Pancreas (tissue), 10 donors: Measurements from ENCODE around the gene ZNF407. TPM values are rescaled to one million over a fixed set of nuclear protein-coding genes. Genes with fewer than 3 reads are reported as not detected.

Source experiments
- ATAC-seq, 4 donors: fragments of 200-7000 bp; cut with Tn5 transposase; one replicate each; pipeline versions ENCODE4 v1.8.0 to v1.9.1; 2020; ENCODE audit warnings: mild to moderate bottlenecking in 4 of 4, moderate library complexity in 4 of 4
- DNase-seq, 6 donors: peaks; one replicate each; pipeline ENCODE4 v3.0.0-alpha.2; 2020
- FAIRE-seq: peaks from 2 replicates; lab custom pipeline; 2012; peaks lifted over from hg19 to GRCh38; lab: Jason Lieb, UNC
- H3K27ac ChIP-seq, 4 donors: fragments of 200-600 bp; sonication (generic); 1 replicate in 3 of 4; 2 replicates in 1 of 4; pipeline versions ENCODE4 v1.5.0 to v1.8.0; 2020
- H3K27me3 ChIP-seq, 4 donors: fragments of 200-600 bp; one replicate each; pipeline ENCODE4 v1.8.0; 2021
- H3K36me3 ChIP-seq, 3 donors: fragments of 200-600 bp; sonication (generic) in 1 of 3; one replicate each; pipeline versions ENCODE4 v1.5.0 to v1.8.0; 2020 to 2021
- H3K4me1 ChIP-seq, 3 donors: fragments of 200-600 bp; one replicate each; pipeline ENCODE4 v1.8.0; 2021
- H3K4me3 ChIP-seq, 4 donors: fragments of 200-600 bp; sonication (generic) in 2 of 4; one replicate each; pipeline versions ENCODE4 v1.5.0 to v1.8.0; 2020 to 2021
- H3K9me3 ChIP-seq, 4 donors: fragments of 200-600 bp; one replicate each; pipeline ENCODE4 v1.8.0; 2021
- WGBS, 2 donors: extraction: QIAGEN DNeasy Blood & Tissue Kit; methylation state at CpG; one replicate each; pipeline ENCODE4 v1.1.7; 2013; 5-methylcytosine and 5-hydroxymethylcytosine counted together
- intact Hi-C, 3 donors: fragments of 100-400 bp; cut with DNase I; formaldehyde crosslinking; loops; one replicate each; pipeline versions ENCODE4 v1.11.1 to v1.14.2; 2022
- polyA plus RNA-seq, 2 donors: library from polyadenylated mRNA; stranded (reverse); fragments of 200-250 nt; gene quantifications; one replicate each; pipeline ENCODE4 v1.2.3, GENCODE V29; 2013
- total RNA-seq, 6 donors: library from RNA; stranded (reverse); fragmentation: NEBNext Ultra II Directional in 4 of 6; extraction: Animal tissue kit (Norgen Biotek cat#: 25700) in 4 of 6; gene quantifications; one replicate each; pipeline versions ENCODE4 v1.2.1 to v1.2.4, GENCODE V29; 2021 to 2023
- TF ChIP-seq, protein P1 (sequence below), 4 donors: fragments of 200-600 bp; sonication (generic) in 3 of 4; IDR thresholded peaks; one replicate each; pipeline versions ENCODE4 v1.5.0 to v1.8.0; 2021; ENCODE audit warnings: antibody characterized with exemption in 4 of 4
- donor health status: healthy with polysubstance abuse.
- donor health status: DM: no; HTN: no; CAD: no; lungs with moderate emphysema.
- donor health status: DM: no; HTN: no; CAD: no.
- donor health status: control.
- donor health status: control.
- donor health status: Bipolar disorder and iron deficiency.
- donor health status: DM: yes; HTN: yes; CAD: no.
- donor health status: DM: no; HTN: no; CAD: no.
- donor health status: DM: no; HTN: no; CAD: no.
- donor health status: DM: yes; HTN: yes; CAD: no.

ZNF407 gene
- total and polyA plus RNA-seq, 8 donors, result 2.7 to 10.0 (median 4.9) TPM

DNA sequence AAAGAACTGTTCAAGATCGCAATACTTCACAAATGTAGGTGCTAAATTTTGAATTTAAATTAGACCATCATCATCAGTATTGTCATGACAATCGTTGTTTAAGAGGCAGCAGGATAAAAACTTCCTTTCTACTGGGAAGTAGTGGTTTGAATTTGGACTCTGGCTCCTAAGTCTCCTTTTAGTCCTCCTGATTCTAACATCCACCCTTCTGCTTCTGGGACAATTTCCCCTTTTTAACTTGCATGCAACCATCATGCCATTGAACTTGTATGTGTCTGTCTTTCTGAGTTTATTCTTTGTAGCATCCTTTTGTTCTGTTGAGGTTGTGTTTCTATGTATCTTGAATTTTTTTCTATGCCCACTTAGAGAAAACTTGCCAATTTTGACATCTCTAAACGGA is 361.5 kb downstream of the ZNF407 start:
- H3K9me3 ChIP-seq, result no peaks in the 10 kb centered on the region
- 89 to 90% methylated on average over 3 of the region's 3 CpGs for WGBS, 2 donors

DNA sequence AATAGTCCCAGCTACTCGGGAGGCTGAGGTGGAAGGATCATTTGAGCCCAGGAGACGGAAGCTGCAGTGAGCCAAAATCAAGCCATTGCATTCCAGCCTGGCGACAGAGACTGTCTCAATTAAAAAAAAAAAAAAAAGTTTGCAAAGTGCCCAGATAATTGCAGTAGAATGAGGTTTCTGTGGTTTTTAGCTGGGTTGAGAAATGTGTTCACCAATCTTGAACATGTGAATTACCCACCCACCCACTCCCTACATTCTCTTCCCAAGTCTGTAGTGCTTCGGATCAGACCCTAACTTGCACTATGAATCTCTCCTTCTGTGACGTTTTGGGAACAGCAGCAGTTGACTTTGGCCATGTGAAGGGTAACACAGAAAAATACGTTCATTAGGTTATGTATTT is 363.9 kb downstream of the ZNF407 start:
- FAIRE-seq, result no peak
- Histone ChIP-seq H3K27ac (no peak overlapping the region), H3K9me3 (no peaks in the 10 kb centered on the region), H3K27me3 (no peaks in the 10 kb centered on the region), H3K4me3 (no peak overlapping the region), H3K36me3 (no peaks in the 10 kb centered on the region), H3K4me1 (no peaks in the 10 kb centered on the region)
- 85 to 86% methylated on average over 6 of the region's 6 CpGs for WGBS, 2 donors
- no peak for DNase-seq
- ATAC-seq, result no peak
- TF ChIP-seq, protein P1, sequence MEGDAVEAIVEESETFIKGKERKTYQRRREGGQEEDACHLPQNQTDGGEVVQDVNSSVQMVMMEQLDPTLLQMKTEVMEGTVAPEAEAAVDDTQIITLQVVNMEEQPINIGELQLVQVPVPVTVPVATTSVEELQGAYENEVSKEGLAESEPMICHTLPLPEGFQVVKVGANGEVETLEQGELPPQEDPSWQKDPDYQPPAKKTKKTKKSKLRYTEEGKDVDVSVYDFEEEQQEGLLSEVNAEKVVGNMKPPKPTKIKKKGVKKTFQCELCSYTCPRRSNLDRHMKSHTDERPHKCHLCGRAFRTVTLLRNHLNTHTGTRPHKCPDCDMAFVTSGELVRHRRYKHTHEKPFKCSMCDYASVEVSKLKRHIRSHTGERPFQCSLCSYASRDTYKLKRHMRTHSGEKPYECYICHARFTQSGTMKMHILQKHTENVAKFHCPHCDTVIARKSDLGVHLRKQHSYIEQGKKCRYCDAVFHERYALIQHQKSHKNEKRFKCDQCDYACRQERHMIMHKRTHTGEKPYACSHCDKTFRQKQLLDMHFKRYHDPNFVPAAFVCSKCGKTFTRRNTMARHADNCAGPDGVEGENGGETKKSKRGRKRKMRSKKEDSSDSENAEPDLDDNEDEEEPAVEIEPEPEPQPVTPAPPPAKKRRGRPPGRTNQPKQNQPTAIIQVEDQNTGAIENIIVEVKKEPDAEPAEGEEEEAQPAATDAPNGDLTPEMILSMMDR (IDR thresholded peaks at IDR 0.05), result no peak
- intact Hi-C loops, result no loop called here

More for the DNA sequence above, 361.5 kb downstream of the ZNF407 start:
- FAIRE-seq (no peak), DNase-seq (no peak), ATAC-seq (no peak)
- H3K36me3 ChIP-seq, result no peaks in the 10 kb centered on the region
- intact Hi-C loops, result no loop called here
- H3K4me3 ChIP-seq, result no peak overlapping the region
- TF ChIP-seq, protein P1 (IDR thresholded peaks at IDR 0.05), result no peak
- no peaks in the 10 kb centered on the region for H3K4me1 ChIP-seq
- no peaks in the 10 kb centered on the region for H3K27me3 ChIP-seq
- H3K27ac ChIP-seq, result no peak overlapping the region

DNA sequence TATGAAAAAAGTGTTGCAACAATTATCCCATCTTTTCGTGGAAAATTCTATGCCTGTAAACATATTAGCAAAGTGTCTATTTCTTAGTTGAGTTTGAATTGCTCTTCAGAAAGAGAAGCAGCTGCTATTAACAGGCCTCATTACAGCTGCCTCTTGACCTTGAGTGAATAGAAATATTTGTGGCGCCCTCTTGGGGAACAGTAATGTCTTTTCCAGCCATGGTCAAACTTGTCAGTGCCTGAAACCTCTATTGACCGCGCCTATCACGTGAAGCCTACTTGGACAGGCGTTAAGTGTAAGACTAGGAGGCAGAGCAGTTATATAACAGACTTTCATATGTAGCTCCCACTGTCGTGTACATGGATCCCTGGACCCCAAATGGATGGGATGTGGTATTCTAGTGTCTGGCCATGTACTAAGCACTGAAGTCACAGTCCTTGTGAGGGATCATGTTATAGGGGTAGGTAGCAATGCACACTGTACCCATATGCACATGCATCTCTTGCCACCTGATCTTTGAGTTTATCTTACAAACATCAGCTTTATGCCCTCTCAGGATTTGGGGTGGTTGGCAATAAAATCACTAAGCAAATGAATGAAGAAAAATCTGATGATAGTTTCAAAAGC is 366.3 kb downstream of the ZNF407 start:
- ATAC-seq, result peak; percentile 64 to 93 (median 88)
- Histone ChIP-seq H3K36me3 (no peaks in the 10 kb centered on the region), H3K9me3 (no peaks in the 10 kb centered on the region), H3K27ac (no peak overlapping the region), H3K4me3 (no peak overlapping the region), H3K4me1 (no peaks in the 10 kb centered on the region), H3K27me3 (no peaks in the 10 kb centered on the region)
- TF ChIP-seq, protein P1 (IDR thresholded peaks at IDR 0.05), result no peak
- 42 to 43% methylated on average over 7 of the region's 7 CpGs for WGBS, 2 donors
- no peak for FAIRE-seq
- DNase-seq, result peak in 3 of 6 donors; percentile 25 to 45 (median 38)
- intact Hi-C loops, result no loop called here

DNA sequence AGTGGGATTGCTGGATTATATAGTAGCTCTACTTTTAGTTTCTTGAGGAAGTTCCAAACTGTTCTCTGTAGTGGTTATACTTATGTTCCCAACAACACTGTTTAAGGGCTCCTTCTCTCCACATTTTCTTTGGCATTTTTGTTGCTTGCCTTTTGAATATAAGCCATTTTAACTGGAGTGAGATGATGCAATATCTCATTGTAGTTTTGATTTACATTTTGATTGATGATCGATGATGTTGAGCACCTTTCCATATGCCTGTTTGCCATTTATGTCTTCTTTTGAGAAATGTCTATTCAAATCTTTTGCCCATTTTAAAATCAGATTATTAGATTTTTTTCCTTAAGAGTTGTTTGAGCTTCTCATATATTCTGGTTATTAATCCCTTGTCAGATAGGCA is 368.0 kb downstream of the ZNF407 start:
- TF ChIP-seq, protein P1 (IDR thresholded peaks at IDR 0.05), result no peak
- Histone ChIP-seq H3K9me3 (no peaks in the 10 kb centered on the region), H3K4me1 (no peaks in the 10 kb centered on the region), H3K27me3 (no peaks in the 10 kb centered on the region), H3K27ac (no peak overlapping the region), H3K36me3 (no peaks in the 10 kb centered on the region), H3K4me3 (no peak overlapping the region)
- intact Hi-C loops, result no loop called here
- DNase-seq (no peak), FAIRE-seq (no peak), ATAC-seq (no peak)
- WGBS, 2 donors, result 100% methylated on average over 1 of the region's 1 CpG

DNA sequence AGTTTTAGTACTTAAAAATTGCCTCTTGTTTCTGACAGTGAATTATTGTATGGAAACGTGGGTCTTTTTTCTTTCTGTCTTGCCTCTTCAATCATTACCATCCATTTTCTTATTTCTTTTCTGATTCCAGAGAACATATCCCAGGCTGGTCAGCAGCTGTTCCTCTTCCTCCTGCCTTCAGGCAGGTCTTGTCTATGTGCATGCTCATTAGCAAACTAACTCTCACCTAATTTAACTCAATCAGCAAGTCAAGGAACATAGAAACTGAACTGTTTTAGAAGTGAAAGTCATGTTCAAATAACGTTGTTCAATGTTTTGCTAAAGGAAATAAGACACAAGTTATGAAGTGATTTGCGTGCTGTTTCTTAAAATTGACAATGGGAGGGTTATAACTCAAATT is 369.8 kb downstream of the ZNF407 start:
- 81 to 90% methylated on average over 3 of the region's 3 CpGs for WGBS, 2 donors
- Histone ChIP-seq H3K36me3 (no peaks in the 10 kb centered on the region), H3K9me3 (no peaks in the 10 kb centered on the region), H3K27me3 (no peaks in the 10 kb centered on the region), H3K27ac (no peak overlapping the region), H3K4me1 (no peaks in the 10 kb centered on the region), H3K4me3 (no peak overlapping the region)
- no peak for DNase-seq
- intact Hi-C loops, result no loop called here
- FAIRE-seq, result no peak
- TF ChIP-seq, protein P1 (IDR thresholded peaks at IDR 0.05), result no peak
- ATAC-seq, result no peak
